ENCODE results near the gene TMEM127. TPM values are rescaled to one million over a fixed set of nuclear protein-coding genes. Genes with fewer than 3 reads are reported as not detected.

TMEM127 gene
- total RNA-seq, 1 experiment from 2014 or later: 25.3 TPM

DNA sequence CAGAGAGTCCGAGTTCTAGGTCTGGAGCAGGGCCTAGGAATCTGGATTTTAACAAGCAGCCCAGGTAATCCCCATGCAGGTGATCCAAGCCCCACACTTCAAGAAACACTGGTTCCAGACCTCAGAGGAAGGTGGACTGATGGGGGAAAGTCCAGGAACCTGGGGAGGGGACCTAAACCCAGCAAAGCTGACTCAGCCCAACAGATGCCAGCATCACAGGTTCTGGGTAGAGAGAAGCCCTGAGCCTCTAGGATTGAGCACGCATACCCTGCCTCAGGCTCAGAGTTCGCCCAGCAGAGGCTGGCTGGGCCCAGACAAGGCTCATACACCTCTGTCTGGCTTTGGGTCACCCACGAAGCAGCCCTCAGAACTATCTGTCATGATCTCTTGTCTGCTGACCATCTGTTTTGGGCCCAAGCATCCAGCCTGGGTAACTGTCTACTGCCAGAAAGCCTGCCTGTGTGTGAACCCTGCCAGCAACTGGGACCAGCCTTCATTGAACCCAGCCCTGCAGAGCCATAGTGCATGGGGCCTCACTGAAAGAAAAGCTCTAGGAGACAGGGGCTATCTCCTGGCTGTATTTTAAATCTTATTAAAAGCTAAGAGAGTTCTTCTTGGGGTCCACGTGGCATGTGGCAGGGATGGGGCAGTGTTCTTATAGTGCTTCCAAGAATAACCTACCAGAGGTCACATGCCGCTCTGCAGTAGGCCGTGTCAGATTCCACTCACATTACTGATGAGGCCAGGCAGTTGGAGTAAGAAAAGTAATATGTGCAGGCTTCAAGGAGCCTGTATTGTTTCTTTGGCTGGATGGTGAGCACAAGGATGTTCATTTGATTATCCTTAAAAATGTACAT, 7.4 kb downstream of the TMEM127 start:
- no peak overlapping the region for H3K27ac ChIP-seq (ENCODE audit: low read depth, low read length)
- ChIA-PET RAD21 (ENCODE audit: low non-redundant PET in 1 of 2, low total read pairs in 2 of 2, uncharacterized antibody in 2 of 2, unreplicated experiment in 2 of 2) (no interaction called here), CTCF (interaction anchor here (3.4 kb wide), 1 partner anchor 266 kb away, joined by 25 read pairs; the partner anchor contains the start of gene ANKRD36C), POLR2A (no interaction called here)
- no peak overlapping the region for H3K9ac ChIP-seq (ENCODE audit: low read length)
- peaks cover 3 to 11% of the 10 kb centered on the region in 2 experiments; a peak in 3 of 4 replicates for H3K36me3 ChIP-seq (ENCODE audit: control insufficient read depth in 1 of 2, insufficient read depth in 2 of 2, low read length in 2 of 2)
- H3K9me2 ChIP-seq (ENCODE audit: insufficient read depth): no peaks in the 10 kb centered on the region
- intact Hi-C loops (cut with micrococcal nuclease): no loop called here
- no peaks in the 10 kb centered on the region for H3K27me3 ChIP-seq (ENCODE audit: insufficient read depth, low read length)
- DNase-seq (ENCODE audit: low read depth, low spot score) (no peak), ATAC-seq (no peak)
- no peak overlapping the region for H3K4me2 ChIP-seq (ENCODE audit: low read length)
- no peak overlapping the region for H2AFZ ChIP-seq (ENCODE audit: low read depth, low read length, poor library complexity, severe bottlenecking)
- BruUV-seq (replicated peaks): no TSS peak
- H4K20me1 ChIP-seq (ENCODE audit: insufficient read depth): no peaks in the 10 kb centered on the region
- peaks cover 25 to 37% of the 10 kb centered on the region in 2 experiments for H3K4me1 ChIP-seq (ENCODE audit: control insufficient read depth in 1 of 2, insufficient read depth in 2 of 2, low read length in 2 of 2)
- TF ChIP-seq ZBTB33 (IDR thresholded peaks at IDR 0.05; ENCODE audit: extremely low read depth, insufficient replicate concordance, low read length) (no peak), ZNF274 (IDR thresholded peaks at IDR 0.05; ENCODE audit: low read depth, low read length) (no peak), CBX3 (IDR thresholded peaks at IDR 0.05; ENCODE audit: low read depth) (no peak), CEBPB (IDR thresholded peaks at IDR 0.05; ENCODE audit: low read depth) (no peak), ELF1 (IDR thresholded peaks at IDR 0.05; ENCODE audit: borderline replicate concordance, low read depth) (no peak), POLR2AphosphoS5 (IDR thresholded peaks at IDR 0.05; ENCODE audit: low read depth, low read length) (no peak), SP1 (IDR thresholded peaks at IDR 0.05; ENCODE audit: low read depth) (no peak), JUND (IDR thresholded peaks at IDR 0.05) (no peak), SIN3A (IDR thresholded peaks at IDR 0.05; ENCODE audit: low read depth) (no peak), SRF (IDR thresholded peaks at IDR 0.05; ENCODE audit: low read depth) (no peak), RAD21 (IDR thresholded peaks at IDR 0.05; ENCODE audit: low read depth) (no peak), ZFX (IDR thresholded peaks at IDR 0.05) (no peak), ATF3 (IDR thresholded peaks at IDR 0.05) (no peak), EZH2 (IDR thresholded peaks at IDR 0.05) (no peak), YY1 (IDR thresholded peaks at IDR 0.05; ENCODE audit: extremely low read depth, insufficient replicate concordance, low read depth, low read length) (no peak), FOSL1 (IDR thresholded peaks at IDR 0.05; ENCODE audit: low read depth) (no peak), EGR1 (IDR thresholded peaks at IDR 0.05; ENCODE audit: low read depth) (no peak), POLR2A (IDR thresholded peaks at IDR 0.05; ENCODE audit: borderline replicate concordance, extremely low read depth, insufficient read depth, insufficient read length) (no peak)
- TF ChIP-seq, protein P1, sequence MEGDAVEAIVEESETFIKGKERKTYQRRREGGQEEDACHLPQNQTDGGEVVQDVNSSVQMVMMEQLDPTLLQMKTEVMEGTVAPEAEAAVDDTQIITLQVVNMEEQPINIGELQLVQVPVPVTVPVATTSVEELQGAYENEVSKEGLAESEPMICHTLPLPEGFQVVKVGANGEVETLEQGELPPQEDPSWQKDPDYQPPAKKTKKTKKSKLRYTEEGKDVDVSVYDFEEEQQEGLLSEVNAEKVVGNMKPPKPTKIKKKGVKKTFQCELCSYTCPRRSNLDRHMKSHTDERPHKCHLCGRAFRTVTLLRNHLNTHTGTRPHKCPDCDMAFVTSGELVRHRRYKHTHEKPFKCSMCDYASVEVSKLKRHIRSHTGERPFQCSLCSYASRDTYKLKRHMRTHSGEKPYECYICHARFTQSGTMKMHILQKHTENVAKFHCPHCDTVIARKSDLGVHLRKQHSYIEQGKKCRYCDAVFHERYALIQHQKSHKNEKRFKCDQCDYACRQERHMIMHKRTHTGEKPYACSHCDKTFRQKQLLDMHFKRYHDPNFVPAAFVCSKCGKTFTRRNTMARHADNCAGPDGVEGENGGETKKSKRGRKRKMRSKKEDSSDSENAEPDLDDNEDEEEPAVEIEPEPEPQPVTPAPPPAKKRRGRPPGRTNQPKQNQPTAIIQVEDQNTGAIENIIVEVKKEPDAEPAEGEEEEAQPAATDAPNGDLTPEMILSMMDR (IDR thresholded peaks at IDR 0.05 in 2 of 3, conservative IDR thresholded peaks at IDR 0.05 in 1 of 3; ENCODE audit: borderline replicate concordance in 1 of 3, insufficient read depth in 1 of 3, low read depth in 2 of 3, low read length in 2 of 3): no peak
- TF ChIP-seq, protein P2, sequence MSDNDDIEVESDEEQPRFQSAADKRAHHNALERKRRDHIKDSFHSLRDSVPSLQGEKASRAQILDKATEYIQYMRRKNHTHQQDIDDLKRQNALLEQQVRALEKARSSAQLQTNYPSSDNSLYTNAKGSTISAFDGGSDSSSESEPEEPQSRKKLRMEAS (IDR thresholded peaks at IDR 0.05): no peak
- no peak overlapping the region for H3K4me3 ChIP-seq (replicated peaks in 1 of 2; ENCODE audit: low read depth in 1 of 2, low read length in 2 of 2)
- H3K79me2 ChIP-seq (ENCODE audit: insufficient read depth, low read length): peaks cover 48% of the 10 kb centered on the region
- H3K9me3 ChIP-seq (ENCODE audit: control insufficient read depth in 1 of 2, insufficient read depth in 1 of 2, low read depth in 1 of 2, low read length in 2 of 2): no peaks in the 10 kb centered on the region

Measured in HCT116 (cell line).